HepG2 (cell line): ENCODE results near the gene TSPAN9. TPM values are rescaled to one million over a fixed set of nuclear protein-coding genes. Genes with fewer than 3 reads are reported as not detected.
A peak's percentile ranks its signal among the peaks of the same experiment; 100 is the strongest.

Experiments used
- BHLHE40 ChIP-seq: IDR thresholded peaks from 2 replicates; pipeline ENCODE4 v1.6.1; 2011; ENCODE audit warnings: low read length, improper control_type of control experiment
- CEBPB ChIP-seq: IDR thresholded peaks from 2 replicates; pipeline ENCODE4 v1.6.1; 2011; ENCODE audit warnings: low read depth, low read length, improper control_type of control experiment, borderline replicate concordance
- FOXA1 ChIP-seq, 2 experiments: fragments of 450-650 bp in 1 of 2; sonication (generic) in 1 of 2; formaldehyde crosslinking in 1 of 2; IDR thresholded peaks; 2 replicates each; pipeline versions ENCODE4 v1.4.0 to v1.6.1; 2016 to 2020; ENCODE audit warnings: missing genetic modification reagents in 1 of 2
- NPAS2 ChIP-seq: sonication (generic); formaldehyde crosslinking; IDR thresholded peaks from 2 replicates; pipeline ENCODE4 v1.8.0; 2022; ENCODE audit warnings: mild to moderate bottlenecking, missing genetic modification reagents, borderline replicate concordance
- PTBP1 ChIP-seq: fragments of 200-400 bp; formaldehyde crosslinking; IDR thresholded peaks from 2 replicates; pipeline ENCODE4 v1.6.1; 2018; ENCODE audit warnings: low read length, low read depth; ENCODE audit not compliant: poor library complexity, severe bottlenecking
- SNAPC2 ChIP-seq: sonication (generic); formaldehyde crosslinking; IDR thresholded peaks from 2 replicates; pipeline ENCODE4 v1.8.1; 2022; ENCODE audit warnings: mild to moderate bottlenecking, missing genetic modification reagents
- SNRNP70 ChIP-seq: fragments of 200-400 bp; formaldehyde crosslinking; IDR thresholded peaks from 2 replicates; pipeline ENCODE4 v1.6.1; 2017; ENCODE audit warnings: mild to moderate bottlenecking, low read depth, low read length, moderate library complexity
- ZNF142 ChIP-seq: sonication (generic); formaldehyde crosslinking; IDR thresholded peaks from 2 replicates; pipeline ENCODE4 v1.4.0; 2020; ENCODE audit warnings: missing genetic modification reagents
- ZNF24 ChIP-seq: fragments of 450-650 bp; IDR thresholded peaks from 2 replicates; pipeline ENCODE4 v1.6.1; 2017; ENCODE audit warnings: antibody characterized with exemption, mild to moderate bottlenecking
- ZNF431 ChIP-seq: sonication (generic); formaldehyde crosslinking; IDR thresholded peaks from 2 replicates; pipeline ENCODE4 v1.9.0; 2022; ENCODE audit warnings: missing genetic modification reagents, low read depth, mild to moderate bottlenecking, borderline replicate concordance
- ZNF557 ChIP-seq: sonication (generic); formaldehyde crosslinking; IDR thresholded peaks from 2 replicates; pipeline ENCODE4 v1.4.0; 2020; ENCODE audit warnings: missing genetic modification reagents
- ZNF609 ChIP-seq: sonication (generic); formaldehyde crosslinking; IDR thresholded peaks from 2 replicates; pipeline ENCODE4 v1.4.0; 2020; ENCODE audit warnings: mild to moderate bottlenecking, missing genetic modification reagents, borderline replicate concordance
- ZNF629 ChIP-seq: sonication (generic); formaldehyde crosslinking; conservative IDR thresholded peaks from 2 replicates; pipeline ENCODE4 v1.5.0; 2020; ENCODE audit warnings: missing genetic modification reagents
- ZNF644 ChIP-seq: IDR thresholded peaks from 2 replicates; pipeline ENCODE4 v1.6.1; 2016; ENCODE audit warnings: low read depth
- ZNF691 ChIP-seq: sonication (generic); formaldehyde crosslinking; IDR thresholded peaks from 2 replicates; pipeline ENCODE4 v1.4.0; 2020; ENCODE audit warnings: missing genetic modification reagents, low read depth, mild to moderate bottlenecking, borderline replicate concordance
- ZNF75D ChIP-seq: sonication (generic); formaldehyde crosslinking; IDR thresholded peaks from 2 replicates; pipeline ENCODE4 v1.8.1; 2023; ENCODE audit warnings: missing genetic modification reagents, mild to moderate bottlenecking, borderline replicate concordance
- ZNF790 ChIP-seq: sonication (generic); formaldehyde crosslinking; IDR thresholded peaks from 2 replicates; pipeline ENCODE4 v1.8.0; 2022; ENCODE audit warnings: missing genetic modification reagents, mild to moderate bottlenecking, borderline replicate concordance
- ZNF792 ChIP-seq: IDR thresholded peaks from 2 replicates; pipeline ENCODE4 v1.6.1; 2016
- polyA plus RNA-seq, 8 experiments: library from polyadenylated mRNA; depleted of rRNA in 3 of 8; stranded (reverse) in 7 of 8; unstranded in 1 of 8; fragments of >200 nt; fragmentation: Illumina TruSeq in 4 of 8; extraction: Trizol in 4 of 8; gene quantifications; 2 replicates each; pipeline versions ENCODE4 v1.2.1 to v1.2.3, GENCODE V29; 2011 to 2016; ENCODE audit warnings: low read depth in 4 of 8, missing spikeins in 1 of 8, mixed read lengths in 1 of 8; ENCODE audit not compliant: insufficient read depth in 1 of 8
- total RNA-seq, 5 experiments: library from RNA; depleted of rRNA; stranded (reverse); fragments of >200 nt; fragmentation: Illumina TruSeq; extraction: Trizol; gene quantifications; 2 replicates each; pipeline ENCODE4 v1.2.3, GENCODE V29; 2016; ENCODE audit warnings: low read depth in 1 of 5

The TSPAN9 gene
- total and polyA plus RNA-seq, 2 of the 13 experiments (the other 11 are each of a cell fraction or from before 2014, with no cell fraction given) = 18.1 to 42.3 TPM

GRCh38 chr12:3076730-3077571, at the start of gene TSPAN9 (continued):
- TF ChIP-seq ZNF609 (CRISPR knock-in tag) (no peak), ZNF790 (CRISPR knock-in tag) (0 out of 2 replicates have a peak, but pooled peaks have one; percentile 38), CEBPB (no peak), ZNF75D (CRISPR knock-in tag) (no peak), ZNF691 (CRISPR knock-in tag) (no peak), ZNF142 (no peak), SNRNP70 (no peak), FOXA1 (IDR thresholded peaks at IDR 0.05) (no peak), FOXA1 (CRISPR knock-in tag; IDR thresholded peaks at IDR 0.05) (no peak), ZNF629 (CRISPR knock-in tag) (no peak), BHLHE40 (no peak), ZNF557 (CRISPR knock-in tag) (no peak), ZNF792 (CRISPR knock-in tag) (0 out of 2 replicates have a peak, but pooled peaks have one; percentile 41), ZNF24 (no peak), ZNF644 (CRISPR knock-in tag) (no peak), NPAS2 (CRISPR knock-in tag) (no peak), ZNF431 (CRISPR knock-in tag) (no peak), SNAPC2 (CRISPR knock-in tag) (no peak), PTBP1 (no peak)
